Measurements from ENCODE around the gene MYO6.
"Not testable (repeated sequence)": the region's sequence is repeated elsewhere in the genome, so short reads cannot be mapped to it uniquely, and the experiment has no call there.

Gene MYO6

GRCh38 chr6:75727206-75727605 is 21.8 kb upstream of the MYO6 start (continued):
- TF ChIP-seq ZNF513 (tag by site-specific recombination; IDR thresholded peaks at IDR 0.05) (no peak), YY2 (tag by site-specific recombination; IDR thresholded peaks at IDR 0.05) (no peak), ZNF747 (tag by site-specific recombination; IDR thresholded peaks at IDR 0.05) (no peak), KLF16 (tag by site-specific recombination; IDR thresholded peaks at IDR 0.05) (no peak), ZNF426 (tag by site-specific recombination; IDR thresholded peaks at IDR 0.05) (no peak), ZNF394 (tag by site-specific recombination; IDR thresholded peaks at IDR 0.05; ENCODE audit: borderline replicate concordance) (no peak), ZFP69B (tag by site-specific recombination; IDR thresholded peaks at IDR 0.05) (no peak), ZNF664 (tag by site-specific recombination; IDR thresholded peaks at IDR 0.05) (no peak), ZNF174 (tag by site-specific recombination; IDR thresholded peaks at IDR 0.05) (no peak), ZNF558 (tag by site-specific recombination; IDR thresholded peaks at IDR 0.05) (no peak)

- H3K36me3 ChIP-seq (ENCODE audit: control insufficient read depth in 2 of 2, insufficient read depth in 1 of 2, low read length in 2 of 2); H3K27ac ChIP-seq (ENCODE audit: extremely low read depth, low read depth, low read length); H3K4me3 ChIP-seq (ENCODE audit: low read depth, low read length); H3K4me1 ChIP-seq (ENCODE audit: control insufficient read depth, insufficient read depth, low read length); CTCF ChIA-PET; H3K9me3 ChIP-seq (ENCODE audit: control insufficient read depth, insufficient read depth, low read depth, low read length): not testable (repeated sequence)
- POLR2A ChIA-PET: interaction anchor here (0.7 kb wide), 1 partner anchor 40 kb away, joined by 3 read pairs; no protein-coding TSS in a partner anchor
- peak; percentile 84 for TF ChIP-seq ZNF121 (tag by site-specific recombination; IDR thresholded peaks at IDR 0.05)
Observed at GRCh38 chr6:75731029-75731428, 18.0 kb upstream of the MYO6 start.

- ChIA-PET POLR2A (no interaction called here), CTCF (no interaction called here)
- Histone ChIP-seq H3K4me3 (ENCODE audit: low read depth, low read length) (no peak overlapping the region), H3K36me3 (ENCODE audit: control insufficient read depth in 2 of 2, insufficient read depth in 1 of 2, low read length in 2 of 2) (no peaks in the 10 kb centered on the region), H3K9me3 (ENCODE audit: control insufficient read depth, insufficient read depth, low read depth, low read length) (no peaks in the 10 kb centered on the region), H3K27ac (ENCODE audit: extremely low read depth, low read depth, low read length) (no peak overlapping the region), H3K4me1 (ENCODE audit: control insufficient read depth, insufficient read depth, low read length) (no peaks in the 10 kb centered on the region)
- TF ChIP-seq ZNF140 (tag by site-specific recombination; IDR thresholded peaks at IDR 0.05): no peak
- no peak for TF ChIP-seq ZSCAN5A (tag by site-specific recombination; IDR thresholded peaks at IDR 0.05)
- TF ChIP-seq ZNF600 (tag by site-specific recombination; IDR thresholded peaks at IDR 0.05): no peak
- TF ChIP-seq ZBTB49 (tag by site-specific recombination; IDR thresholded peaks at IDR 0.05; ENCODE audit: low read depth): no peak
- TF ChIP-seq ZNF792 (tag by site-specific recombination; IDR thresholded peaks at IDR 0.05): no peak
- no peak for TF ChIP-seq ZNF521 (tag by site-specific recombination; IDR thresholded peaks at IDR 0.05)
- TF ChIP-seq GLI4 (tag by site-specific recombination; IDR thresholded peaks at IDR 0.05): no peak
- no peak for TF ChIP-seq ZSCAN23 (tag by site-specific recombination; IDR thresholded peaks at IDR 0.05)
- TF ChIP-seq ZNF768 (tag by site-specific recombination; IDR thresholded peaks at IDR 0.05): no peak
- TF ChIP-seq SP7 (tag by site-specific recombination; IDR thresholded peaks at IDR 0.05): no peak
- no peak for TF ChIP-seq INSM2 (tag by site-specific recombination; IDR thresholded peaks at IDR 0.05)
- TF ChIP-seq ZNF514 (tag by site-specific recombination; IDR thresholded peaks at IDR 0.05): no peak
- no peak for TF ChIP-seq PATZ1 (tag by site-specific recombination; IDR thresholded peaks at IDR 0.05)
- TF ChIP-seq ZNF335 (tag by site-specific recombination; conservative IDR thresholded peaks at IDR 0.05): no peak
- no peak for TF ChIP-seq ZNF157 (tag by site-specific recombination; IDR thresholded peaks at IDR 0.05)
Observed at GRCh38 chr6:75735491-75736186, 13.4 kb upstream of the MYO6 start.
